ENCODE measurements around the gene GMPR.

The GMPR gene

DNA sequence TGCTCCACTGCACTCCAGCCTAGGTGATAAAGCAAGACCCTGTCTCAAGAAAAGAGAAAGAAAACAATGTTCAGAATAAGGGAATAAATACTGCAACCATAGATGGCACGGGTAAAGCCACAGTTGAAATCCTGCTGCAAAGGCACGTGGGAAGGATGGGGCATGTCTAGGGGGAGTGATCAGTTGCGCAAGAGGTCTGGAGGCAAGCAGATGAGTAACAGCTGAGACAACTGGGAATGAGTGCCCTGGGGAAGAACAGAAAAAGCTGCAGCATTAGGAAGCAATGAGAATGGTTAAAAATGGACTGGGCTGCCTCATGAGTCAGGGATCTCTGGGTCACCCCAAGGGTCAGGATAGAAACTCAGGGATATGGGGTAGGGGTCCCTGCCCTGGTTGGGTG is 96.3 kb downstream of the GMPR start:
- no peak for DNase-seq

DNA sequence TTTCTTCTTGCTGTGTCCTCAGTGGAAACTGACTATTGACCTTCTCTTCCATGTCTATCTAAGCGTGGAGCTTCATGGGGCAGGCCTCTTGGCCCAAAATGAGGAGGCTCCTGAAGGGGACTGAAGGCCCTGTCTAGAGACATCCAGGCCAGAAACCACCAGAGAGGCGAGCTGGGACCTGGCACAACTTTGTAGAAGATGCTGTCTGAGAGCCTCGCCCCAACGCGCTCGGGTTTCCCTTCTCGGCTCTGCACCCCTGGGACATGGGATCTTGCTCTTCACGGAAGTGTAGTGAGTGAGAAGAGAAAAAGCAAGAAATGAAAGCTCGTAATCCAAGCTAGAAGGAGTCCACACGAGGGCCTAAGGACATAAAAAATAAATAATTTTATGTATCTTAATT is 96.8 kb downstream of the GMPR start:
- no peak for DNase-seq

DNA sequence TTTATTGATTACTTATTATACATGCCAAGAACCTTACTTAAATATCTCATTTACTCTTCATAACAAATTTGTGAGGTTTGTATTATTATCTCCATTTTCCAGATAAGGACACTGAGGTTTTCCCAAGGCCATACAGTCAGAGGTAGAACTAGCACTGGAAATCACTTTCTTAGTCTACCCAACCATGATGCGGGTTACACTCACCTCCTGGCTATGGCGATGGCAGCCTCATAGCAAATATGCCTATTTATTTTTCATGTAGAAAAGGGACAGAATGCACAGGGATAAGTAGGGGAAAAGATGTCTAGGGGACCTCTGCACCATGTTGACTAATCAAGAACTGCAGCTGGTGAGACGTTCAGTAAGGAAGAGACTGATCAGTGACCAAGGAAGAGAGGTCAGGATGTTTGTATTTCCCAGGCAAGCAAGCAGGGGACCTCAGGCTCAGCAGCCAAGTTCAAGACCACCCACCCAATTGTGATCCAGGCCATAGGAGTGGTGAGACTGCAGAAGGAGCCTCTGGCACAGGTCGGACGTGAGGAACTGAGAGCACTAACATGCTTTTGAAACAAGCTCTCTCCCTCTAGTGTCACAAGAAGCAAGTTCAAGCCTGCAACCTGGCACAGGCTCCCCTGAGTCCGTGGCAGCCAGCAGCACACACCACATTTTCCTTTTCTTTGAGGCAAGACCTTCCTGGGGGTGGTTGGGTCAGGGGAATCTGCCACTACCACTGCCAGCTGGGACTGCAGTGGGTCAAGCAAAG is 97.8 kb downstream of the GMPR start:
- no peak for DNase-seq

GRCh38 chr6:16336911-16337294 is 98.5 kb downstream of the GMPR start:
- DNase-seq = no peak

DNA sequence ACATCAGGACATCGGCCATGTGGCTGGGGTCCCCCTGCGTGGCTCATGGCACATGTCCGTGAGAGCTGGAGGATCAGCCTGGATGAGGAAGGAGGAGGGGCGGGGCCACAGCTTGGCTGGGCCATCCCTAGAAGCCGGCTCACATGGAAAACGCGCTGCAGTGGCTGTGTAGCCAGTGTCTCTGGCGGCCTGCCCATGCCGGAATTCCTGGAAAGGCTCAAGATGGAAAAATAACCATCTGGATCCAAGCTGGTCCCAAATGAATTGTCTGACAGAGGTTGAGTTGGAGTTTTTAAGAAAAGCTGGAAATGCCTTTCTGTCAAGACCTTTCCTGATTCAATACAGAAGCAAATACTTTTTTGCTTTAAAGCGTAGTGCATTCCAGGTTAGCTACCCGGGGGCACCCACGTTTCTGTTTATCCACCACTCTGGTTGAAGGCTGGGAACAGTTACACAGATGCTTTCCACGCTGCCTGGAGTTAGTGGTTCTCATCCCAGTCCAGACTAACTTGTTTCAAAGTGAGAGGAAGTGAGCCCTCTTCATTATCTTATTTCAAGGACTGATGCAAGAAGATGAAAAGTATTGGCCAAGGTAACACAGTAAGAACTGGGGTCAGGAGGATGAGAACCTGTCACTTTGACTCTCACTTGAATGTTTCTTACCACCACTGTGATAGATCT is 99.0 kb downstream of the GMPR start:
- DNase-seq = no peak

- no peak for DNase-seq
Measured at GRCh38 chr6:16338577-16339264, 100.3 kb downstream of the GMPR start.

GRCh38 chr6:16339265-16339587 is 100.8 kb downstream of the GMPR start:
- no peak for DNase-seq

DNA sequence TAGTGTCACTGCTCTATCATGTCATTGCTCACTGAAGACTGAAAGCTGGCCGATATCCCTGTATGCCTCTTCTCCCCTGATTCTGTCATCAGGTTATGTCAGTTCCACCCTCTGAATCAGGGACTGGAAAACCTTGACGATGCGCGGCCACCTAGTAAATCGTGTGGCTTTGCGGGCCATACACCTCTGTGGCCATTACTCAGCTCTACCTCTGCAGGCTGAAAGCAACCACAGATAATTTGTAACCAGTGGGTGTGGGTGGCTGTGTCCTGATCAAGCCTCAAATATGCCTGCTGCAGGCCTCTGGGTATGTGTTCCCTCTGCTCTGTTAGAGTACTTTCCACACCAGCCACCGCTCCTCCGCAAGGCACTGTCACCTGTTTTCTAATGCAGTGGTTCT is 105.2 kb downstream of the GMPR start:
- no peak for DNase-seq

- no peak for DNase-seq
Measured at GRCh38 chr6:16344756-16345155, 106.4 kb downstream of the GMPR start.

Measured in stimulated activated naive CD4-positive, alpha-beta T cell (primary cell).